ENCODE results near the gene UNCX.

The UNCX gene

DNA sequence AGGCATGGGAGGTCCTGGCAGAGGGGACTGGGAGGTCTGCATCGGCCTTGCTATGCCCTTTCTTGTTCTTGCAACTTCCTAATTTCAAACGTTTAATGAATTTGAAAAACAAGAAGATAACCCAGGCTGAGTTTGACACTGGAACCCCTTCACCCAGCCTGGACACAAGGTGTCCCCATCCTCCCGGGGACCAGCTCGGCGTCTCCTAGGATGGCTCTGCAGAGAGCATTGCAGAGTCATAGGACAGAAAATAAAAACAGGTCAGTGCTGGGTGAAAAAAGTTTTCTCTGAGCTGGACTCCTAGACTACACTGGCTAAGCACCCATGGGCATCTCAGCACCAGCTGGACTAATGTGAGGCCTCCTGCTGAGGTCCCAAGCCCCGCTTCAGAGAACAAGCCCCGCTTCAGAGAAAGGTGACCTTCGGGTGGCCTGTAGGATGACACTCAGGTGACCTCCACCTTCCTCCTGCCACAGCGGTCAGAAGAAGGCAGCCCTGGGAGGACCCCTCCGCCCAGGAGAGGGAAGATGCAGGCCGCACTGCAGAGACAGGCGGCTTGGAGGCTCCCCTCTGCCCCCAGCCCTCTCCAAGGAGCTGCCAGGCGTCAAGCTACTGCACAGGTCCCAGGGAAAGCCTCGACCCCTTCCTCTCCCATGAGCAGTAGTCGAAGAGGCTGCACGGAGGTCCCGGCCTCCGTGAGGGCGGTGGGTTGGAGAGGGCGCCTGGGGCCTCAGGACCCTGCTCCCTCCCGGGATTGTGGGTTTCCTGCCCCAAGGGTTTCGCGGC is 9.3 kb upstream of the UNCX start:
- Mint-ChIP-seq H3K27ac (no peak overlapping the region), H3K36me3 (ENCODE audit: low read depth) (no peaks in the 10 kb centered on the region), H3K27me3 (peaks cover 97% of the 10 kb centered on the region), H3K4me3 (no peak overlapping the region), H3K4me1 (ENCODE audit: low read depth) (peaks cover 21% of the 10 kb centered on the region), H3K9me3 (no peaks in the 10 kb centered on the region)
- intact Hi-C loops (cut with micrococcal nuclease) = loop anchor here (10.0 kb wide), 1 partner anchor 251 kb away; no protein-coding TSS in a partner anchor

DNA sequence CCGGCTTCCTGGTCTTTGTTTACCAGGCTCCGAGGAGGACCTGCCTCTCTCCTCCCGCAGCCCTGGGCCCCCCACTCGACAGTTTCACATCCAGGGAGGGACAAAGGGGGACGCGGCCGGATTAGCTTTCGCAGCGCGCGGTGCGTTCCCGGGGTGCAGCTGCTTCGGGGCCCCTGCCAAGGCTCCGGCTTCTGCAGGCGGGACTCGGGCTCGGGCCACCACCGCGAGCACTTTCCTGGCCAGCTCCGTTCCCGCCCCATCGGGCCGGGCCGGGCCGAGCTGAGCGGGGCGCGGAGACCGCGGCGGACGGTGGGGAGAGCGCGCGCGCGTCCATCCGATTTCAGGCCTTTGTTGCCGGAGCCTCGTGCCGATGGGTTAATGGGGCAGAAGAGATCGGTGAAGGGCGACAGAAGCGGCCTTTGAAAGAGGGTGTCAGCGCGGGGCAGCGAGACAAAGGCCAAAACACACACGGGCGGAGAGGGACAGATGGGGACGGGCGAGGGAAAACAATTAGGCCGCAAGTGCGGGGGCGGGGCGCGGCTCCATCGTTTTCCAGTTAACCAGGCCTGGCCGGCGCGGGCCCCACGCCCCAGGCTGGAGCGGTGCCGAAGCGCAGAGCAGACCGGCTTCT is 8.5 kb upstream of the UNCX start:
- no peaks in the 10 kb centered on the region for H3K36me3 Mint-ChIP-seq (ENCODE audit: low read depth)
- peaks cover 93% of the 10 kb centered on the region for H3K27me3 Mint-ChIP-seq
- intact Hi-C loops (cut with micrococcal nuclease) = loop anchor here (10.0 kb wide), 1 partner anchor 251 kb away; no protein-coding TSS in a partner anchor
- no peak overlapping the region for H3K4me3 Mint-ChIP-seq
- H3K27ac Mint-ChIP-seq = no peak overlapping the region
- H3K4me1 Mint-ChIP-seq (ENCODE audit: low read depth) = peaks cover 21% of the 10 kb centered on the region
- no peaks in the 10 kb centered on the region for H3K9me3 Mint-ChIP-seq

DNA sequence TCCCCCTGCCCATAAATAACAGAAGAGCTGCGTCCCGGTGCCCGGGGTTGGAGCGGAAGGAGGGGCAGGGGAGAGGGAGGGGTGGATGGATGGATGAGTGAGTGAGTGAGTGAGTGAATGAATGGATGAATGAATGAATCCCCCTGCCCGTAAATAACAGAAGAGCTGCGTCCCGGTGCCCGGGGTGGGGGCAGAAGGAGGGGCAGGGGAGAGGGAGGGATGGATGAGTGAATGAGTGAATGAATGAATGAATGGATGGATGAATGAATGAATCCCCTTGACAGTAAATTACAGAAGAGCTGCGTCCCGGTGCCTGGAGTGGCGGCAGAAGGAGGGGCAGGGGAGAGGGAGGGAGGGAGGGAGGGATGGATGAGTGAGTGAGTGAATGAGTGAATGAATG is 7.6 kb upstream of the UNCX start:
- Mint-ChIP-seq H3K36me3 (ENCODE audit: low read depth) (no peaks in the 10 kb centered on the region), H3K27ac (no peak overlapping the region), H3K4me3 (no peak overlapping the region), H3K9me3 (no peaks in the 10 kb centered on the region), H3K27me3 (peaks cover 85% of the 10 kb centered on the region), H3K4me1 (ENCODE audit: low read depth) (peaks cover 21% of the 10 kb centered on the region)
- intact Hi-C loops (cut with micrococcal nuclease) = loop anchor here (5.0 to 10.0 kb wide), 3 partner anchors 187 to 250 kb away; no protein-coding TSS in a partner anchor

DNA sequence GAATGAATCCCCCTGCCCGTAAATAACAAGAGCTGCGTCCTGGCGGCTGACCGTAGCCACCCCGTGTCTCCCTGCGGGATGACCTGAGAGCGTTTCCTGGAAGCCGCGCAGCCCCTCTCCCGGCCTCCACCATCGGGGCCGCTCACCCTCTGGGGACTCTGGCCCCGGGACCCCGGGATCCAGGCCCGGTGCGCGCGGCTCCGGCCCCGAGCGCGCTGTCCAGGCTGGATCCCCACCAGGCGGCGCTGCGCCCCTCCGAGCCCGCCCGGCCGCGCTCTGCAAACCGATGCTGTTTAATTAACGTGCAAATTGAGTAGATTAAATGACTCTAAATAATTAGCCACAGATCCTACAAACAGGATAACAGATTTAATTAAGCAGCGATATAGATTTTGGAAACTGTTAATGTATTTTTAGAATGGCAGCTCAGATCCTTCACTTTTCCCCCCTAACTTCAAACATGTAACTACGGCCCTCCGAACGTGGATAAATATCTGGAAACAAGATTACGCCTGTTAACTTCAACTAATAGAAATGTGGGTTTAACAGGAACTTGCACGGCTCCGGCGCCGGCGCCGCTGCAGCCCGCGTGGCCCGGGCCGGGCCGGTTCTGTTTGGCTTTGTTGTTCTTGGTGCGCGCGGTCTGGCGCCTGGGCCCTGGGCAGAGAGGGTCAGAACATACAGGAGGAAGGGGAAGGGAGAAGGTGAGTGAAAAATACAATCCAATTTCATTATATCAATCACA is 7.1 kb upstream of the UNCX start:
- H3K4me3 Mint-ChIP-seq = no peak overlapping the region
- intact Hi-C loops (cut with micrococcal nuclease) = loop anchor here (5.0 to 10.0 kb wide), 3 partner anchors 187 to 249 kb away; no protein-coding TSS in a partner anchor
- no peaks in the 10 kb centered on the region for H3K36me3 Mint-ChIP-seq (ENCODE audit: low read depth)
- H3K9me3 Mint-ChIP-seq = no peaks in the 10 kb centered on the region
- H3K4me1 Mint-ChIP-seq (ENCODE audit: low read depth) = peaks cover 21% of the 10 kb centered on the region
- H3K27ac Mint-ChIP-seq = no peak overlapping the region
- H3K27me3 Mint-ChIP-seq = peaks cover 84% of the 10 kb centered on the region

DNA sequence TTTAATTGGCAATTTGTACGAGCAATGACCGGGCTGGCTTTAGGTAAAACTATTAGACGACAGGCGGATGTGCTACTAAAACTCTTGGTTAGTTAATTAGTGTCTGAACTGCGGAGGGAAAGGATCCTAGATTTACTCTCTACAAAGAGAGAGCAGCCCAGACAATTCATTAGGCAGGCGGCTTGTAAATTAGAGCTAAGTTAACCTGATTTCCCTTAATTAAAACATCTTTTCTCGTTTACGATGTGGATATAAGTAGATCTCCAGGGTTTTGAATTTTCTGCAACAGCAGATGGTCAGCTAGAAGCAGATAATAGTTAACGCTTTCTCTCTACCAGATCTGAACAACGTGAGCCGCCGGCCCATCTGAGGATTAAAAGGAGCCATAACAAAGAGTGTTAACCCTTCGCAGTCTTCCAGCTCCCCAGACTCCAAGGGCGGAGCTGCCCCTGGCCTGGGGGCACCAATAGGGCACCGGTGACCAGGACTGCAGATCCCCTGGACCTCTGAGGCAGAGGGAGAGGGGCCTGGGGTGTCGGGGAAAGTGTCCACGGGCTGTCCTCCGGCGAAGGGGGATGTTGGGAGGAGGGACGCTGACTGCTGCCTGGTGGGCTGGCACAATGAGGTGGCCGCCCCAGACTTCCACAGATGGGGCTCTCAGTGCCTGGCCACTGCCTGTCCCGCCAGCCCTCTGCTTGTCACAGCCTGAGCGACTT is 6.3 kb upstream of the UNCX start:
- peaks cover 84% of the 10 kb centered on the region for H3K27me3 Mint-ChIP-seq
- H3K27ac Mint-ChIP-seq = no peak overlapping the region
- H3K4me3 Mint-ChIP-seq = no peak overlapping the region
- H3K9me3 Mint-ChIP-seq = no peaks in the 10 kb centered on the region
- H3K4me1 Mint-ChIP-seq (ENCODE audit: low read depth) = peaks cover 21% of the 10 kb centered on the region
- no peaks in the 10 kb centered on the region for H3K36me3 Mint-ChIP-seq (ENCODE audit: low read depth)
- intact Hi-C loops (cut with micrococcal nuclease) = loop anchor here (5.0 to 10.0 kb wide), 3 partner anchors 186 to 248 kb away; no protein-coding TSS in a partner anchor

DNA sequence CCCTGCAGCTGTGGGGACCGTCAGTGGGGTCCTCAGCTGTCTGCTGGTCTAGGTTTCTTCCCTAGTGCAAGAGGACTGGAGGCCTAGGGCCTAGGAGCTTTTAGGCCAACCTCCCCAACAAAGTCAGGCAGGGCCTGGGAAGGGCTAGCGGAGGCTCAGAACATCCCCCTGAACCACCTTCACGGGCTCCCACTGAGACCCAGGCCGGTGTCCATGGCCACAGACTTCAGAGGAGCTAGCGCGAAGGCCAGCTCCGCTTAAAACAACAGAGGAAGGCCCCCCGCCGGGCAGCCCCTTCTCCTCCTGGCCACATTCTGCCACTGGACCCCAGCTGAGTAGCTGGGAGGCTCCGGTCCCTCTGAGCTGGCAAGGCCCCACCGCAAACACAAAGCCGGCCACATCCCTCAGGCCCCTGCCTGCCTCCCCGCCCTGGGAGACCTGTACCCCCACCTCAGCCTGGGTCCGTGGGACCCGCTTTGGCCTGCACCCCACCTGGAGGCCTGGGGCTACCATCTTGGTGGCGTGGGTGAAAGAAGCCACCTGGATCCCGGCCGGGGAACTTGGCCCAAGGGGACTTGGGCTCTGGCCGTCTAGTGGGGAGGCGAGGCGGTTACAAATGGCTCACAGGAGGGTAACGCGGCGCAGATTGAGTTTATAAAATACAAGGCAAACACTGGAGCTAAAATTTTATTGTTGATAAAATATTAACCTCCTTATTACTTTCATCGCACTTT is 5.4 kb upstream of the UNCX start:
- no peaks in the 10 kb centered on the region for H3K36me3 Mint-ChIP-seq (ENCODE audit: low read depth)
- peaks cover 21% of the 10 kb centered on the region for H3K4me1 Mint-ChIP-seq (ENCODE audit: low read depth)
- no peak overlapping the region for H3K27ac Mint-ChIP-seq
- H3K4me3 Mint-ChIP-seq = no peak overlapping the region
- no peaks in the 10 kb centered on the region for H3K9me3 Mint-ChIP-seq
- intact Hi-C loops (cut with micrococcal nuclease) = loop anchor here (5.0 to 10.0 kb wide), 3 partner anchors 185 to 248 kb away; no protein-coding TSS in a partner anchor
- peaks cover 84% of the 10 kb centered on the region for H3K27me3 Mint-ChIP-seq

DNA sequence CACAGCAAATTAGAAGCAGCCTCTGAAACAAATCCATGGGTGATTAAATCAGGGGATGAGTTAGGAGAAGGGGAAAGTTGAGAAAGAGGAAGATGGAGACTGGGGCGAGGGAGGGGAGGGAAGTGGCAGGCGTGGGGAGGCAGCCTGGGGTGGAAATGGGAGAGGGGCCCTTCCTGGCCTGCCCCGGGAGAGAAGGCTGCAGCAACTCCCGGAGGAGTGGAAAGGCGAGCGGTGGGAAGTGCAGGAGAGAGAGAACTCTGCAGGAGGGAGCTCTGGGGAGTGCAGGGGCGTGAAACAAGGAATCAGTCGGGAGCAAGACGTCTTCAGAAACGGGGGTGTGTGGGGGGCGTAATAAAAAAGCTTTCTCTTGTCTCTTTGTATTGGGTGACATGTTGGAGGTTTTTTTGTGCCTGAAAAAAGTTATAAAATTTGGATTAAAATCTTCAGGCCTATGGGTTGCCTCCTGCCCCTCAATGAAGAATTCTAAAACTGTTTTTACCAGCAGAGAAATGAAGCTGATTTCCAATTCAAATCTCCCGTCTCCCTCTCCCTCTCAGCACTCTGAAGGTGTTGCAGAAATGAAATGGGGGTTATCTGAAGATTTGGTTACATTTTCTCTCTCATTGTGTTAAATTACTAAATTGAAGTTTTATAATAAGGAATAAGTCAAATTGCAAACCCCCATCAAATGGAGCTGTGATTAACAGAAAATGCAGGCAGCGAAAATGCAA is 4.7 kb upstream of the UNCX start:
- Mint-ChIP-seq H3K9me3 (no peaks in the 10 kb centered on the region), H3K36me3 (ENCODE audit: low read depth) (no peaks in the 10 kb centered on the region), H3K27me3 (peaks cover 79% of the 10 kb centered on the region), H3K27ac (no peak overlapping the region), H3K4me3 (peak overlapping the region; percentile 40), H3K4me1 (ENCODE audit: low read depth) (peaks cover 21% of the 10 kb centered on the region)
- intact Hi-C loops (cut with micrococcal nuclease) = loop anchor here (5.0 to 10.0 kb wide), 3 partner anchors 184 to 247 kb away; no protein-coding TSS in a partner anchor

DNA sequence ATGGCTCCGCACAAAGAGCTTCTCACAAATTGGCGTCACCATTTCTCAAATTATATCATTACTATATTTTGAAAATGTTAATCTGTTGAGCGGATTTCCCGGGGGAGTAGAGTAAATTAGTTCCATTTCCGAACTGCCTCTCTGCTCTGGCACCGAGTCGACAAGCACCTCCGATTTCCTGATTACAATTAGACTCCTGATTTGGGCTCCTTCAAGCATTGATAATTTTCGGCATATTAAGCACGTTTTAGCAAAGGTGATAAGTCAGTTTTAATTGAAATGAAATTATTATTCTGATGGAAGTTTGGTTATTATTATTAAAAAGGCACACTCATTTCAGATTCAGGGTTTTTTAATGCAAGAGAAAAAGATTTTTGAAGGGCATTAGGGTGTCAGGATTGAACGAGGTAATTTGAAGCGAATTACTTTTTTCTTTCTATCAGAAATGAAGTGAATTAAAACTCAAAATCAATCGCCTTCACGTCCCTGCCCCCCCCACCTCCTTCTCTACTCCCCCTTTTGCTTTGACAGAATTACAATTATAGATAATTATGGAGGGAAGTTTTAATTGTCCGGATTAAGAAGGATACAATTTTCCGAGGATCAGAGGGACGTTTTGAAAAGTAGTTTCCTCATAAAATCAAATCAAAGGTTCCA is 4.0 kb upstream of the UNCX start:
- Mint-ChIP-seq H3K4me3 (no peak overlapping the region), H3K4me1 (ENCODE audit: low read depth) (peaks cover 21% of the 10 kb centered on the region), H3K27ac (no peak overlapping the region), H3K27me3 (peaks cover 76% of the 10 kb centered on the region), H3K36me3 (ENCODE audit: low read depth) (no peaks in the 10 kb centered on the region), H3K9me3 (no peaks in the 10 kb centered on the region)
- intact Hi-C loops (cut with micrococcal nuclease) = loop anchor here (5.0 to 10.0 kb wide), 3 partner anchors 184 to 246 kb away; no protein-coding TSS in a partner anchor

DNA sequence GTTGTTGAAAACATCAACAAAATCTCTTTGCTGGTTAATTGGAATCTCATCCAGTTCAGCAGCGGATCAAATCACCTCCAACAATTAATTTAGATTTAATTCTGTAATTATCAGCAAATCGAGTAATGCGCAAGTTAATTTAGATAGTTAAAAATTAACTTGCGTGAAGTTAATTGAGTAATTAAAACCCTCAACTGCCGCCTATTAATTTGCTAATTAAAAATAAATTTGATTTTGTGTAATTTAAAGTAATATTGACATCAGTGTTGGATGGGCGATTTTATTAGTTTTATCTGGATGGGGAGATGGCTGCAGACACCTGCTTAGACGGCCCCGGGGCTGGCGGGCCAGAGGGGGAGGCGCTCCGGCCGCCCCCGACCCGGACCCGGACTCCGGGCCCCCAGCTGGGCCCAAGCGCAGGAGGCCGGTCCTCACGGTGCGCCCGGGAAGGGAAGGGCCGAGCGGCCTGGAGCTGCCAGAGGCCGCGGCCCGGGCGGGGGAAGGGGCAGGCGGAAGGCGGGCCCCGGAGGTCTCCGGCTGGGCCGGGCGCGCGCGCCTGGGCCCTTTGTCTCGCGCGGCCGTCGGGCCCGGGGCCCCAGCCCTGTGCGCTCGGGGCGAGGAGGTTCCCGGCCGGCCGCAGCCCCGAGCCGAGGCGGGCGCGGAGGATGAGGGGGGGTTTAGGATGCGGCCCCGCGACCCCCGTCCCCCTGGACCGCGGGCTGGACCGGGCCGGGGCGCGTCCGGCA is 3.3 kb upstream of the UNCX start:
- Mint-ChIP-seq H3K27ac (no peak overlapping the region), H3K4me3 (no peak overlapping the region), H3K9me3 (no peaks in the 10 kb centered on the region), H3K4me1 (ENCODE audit: low read depth) (peaks cover 18% of the 10 kb centered on the region), H3K36me3 (ENCODE audit: low read depth) (no peaks in the 10 kb centered on the region), H3K27me3 (peaks cover 76% of the 10 kb centered on the region)
- intact Hi-C loops (cut with micrococcal nuclease) = loop anchor here (5.0 to 10.0 kb wide), 3 partner anchors 183 to 245 kb away; no protein-coding TSS in a partner anchor

DNA sequence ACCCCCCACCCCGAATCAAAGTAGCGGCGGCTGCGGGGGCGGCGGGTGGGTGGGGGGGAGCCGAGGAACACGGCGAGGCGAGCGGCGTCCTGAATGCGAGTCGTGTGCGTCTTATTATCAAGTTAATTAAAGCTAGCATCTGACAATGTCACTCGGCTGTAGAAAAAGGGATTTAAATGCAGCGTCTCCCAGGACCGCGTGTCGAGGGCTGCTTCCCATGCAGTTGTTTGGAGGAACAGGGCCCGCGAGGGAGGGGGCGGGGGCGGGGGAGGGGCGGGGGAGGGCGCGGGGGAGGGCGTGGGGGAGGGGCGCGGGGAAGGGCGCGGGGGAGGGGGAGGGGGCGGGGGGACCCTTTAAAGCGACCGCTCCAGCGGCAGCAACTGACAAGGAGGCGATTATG is 2.7 kb upstream of the UNCX start:
- no peak overlapping the region for H3K4me3 Mint-ChIP-seq
- intact Hi-C loops (cut with micrococcal nuclease) = loop anchor here (5.0 to 10.0 kb wide), 3 partner anchors 182 to 245 kb away; no protein-coding TSS in a partner anchor
- no peak overlapping the region for H3K27ac Mint-ChIP-seq
- H3K4me1 Mint-ChIP-seq (ENCODE audit: low read depth) = peaks cover 12% of the 10 kb centered on the region
- peaks cover 76% of the 10 kb centered on the region for H3K27me3 Mint-ChIP-seq
- H3K36me3 Mint-ChIP-seq (ENCODE audit: low read depth) = no peaks in the 10 kb centered on the region
- no peaks in the 10 kb centered on the region for H3K9me3 Mint-ChIP-seq

DNA sequence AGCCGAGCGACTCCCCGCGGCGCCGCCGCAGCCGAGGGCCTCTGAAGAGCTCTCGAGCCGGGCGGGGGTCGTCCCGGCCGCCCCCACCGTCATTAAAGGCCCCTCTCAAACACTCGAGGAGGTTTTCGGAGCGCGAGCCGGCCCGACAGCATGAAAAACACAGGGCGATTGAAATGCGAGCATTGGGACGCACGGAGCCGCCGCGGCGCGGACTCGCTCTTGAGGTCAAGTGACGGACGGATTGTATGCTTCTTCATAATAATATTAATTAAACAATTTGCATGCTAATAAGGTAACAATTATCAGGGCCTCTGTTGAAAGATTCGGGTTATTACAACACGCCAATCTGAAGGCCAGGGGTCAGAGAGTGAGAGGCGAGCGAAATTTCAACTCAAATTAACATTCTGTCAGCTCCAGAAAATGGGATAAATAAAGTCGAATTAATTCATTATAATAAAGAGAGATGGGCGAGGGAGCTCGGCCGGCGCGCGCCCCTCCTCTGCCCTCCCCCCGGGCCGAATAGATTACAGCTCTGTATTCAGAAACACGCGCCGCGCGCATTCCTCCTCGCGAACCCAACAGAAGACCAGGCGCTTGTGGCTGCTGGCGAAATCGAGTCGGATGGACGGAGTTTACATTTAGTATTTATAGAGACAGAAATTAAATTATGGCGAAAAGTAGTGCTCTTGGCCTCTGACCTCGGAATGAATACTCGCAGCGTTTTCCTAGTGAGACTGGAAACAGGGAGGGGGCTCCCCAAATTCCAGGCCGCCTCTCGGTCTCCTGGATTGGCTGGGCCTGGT is 2.1 kb upstream of the UNCX start:
- peaks cover 14% of the 10 kb centered on the region for H3K4me1 Mint-ChIP-seq (ENCODE audit: low read depth)
- H3K36me3 Mint-ChIP-seq (ENCODE audit: low read depth) = no peaks in the 10 kb centered on the region
- intact Hi-C loops (cut with micrococcal nuclease) = no loop called here
- peaks cover 76% of the 10 kb centered on the region for H3K27me3 Mint-ChIP-seq
- no peaks in the 10 kb centered on the region for H3K9me3 Mint-ChIP-seq
- H3K27ac Mint-ChIP-seq = no peak overlapping the region
- H3K4me3 Mint-ChIP-seq = no peak overlapping the region

Data from dendritic cell treated with granulocyte-macrophage colony-stimulating factor and Interleukin-4, amounts not matched to agents 40 ng/mL and 50 ng/mL, for 4 days (primary cell).